IPS DF 4.7 (cell line): ENCODE results near the gene STXBP1.

Source experiments
- DNase-seq: peaks from one replicate; pipeline ENCODE4 v3.0.0-alpha.2; 2013; ENCODE audit warnings: low spot score; ENCODE audit errors: extremely low read depth

The STXBP1 gene

GRCh38 chr9:127731938-127732337 lies 119.9 kb downstream of the STXBP1 start:
- no peak for DNase-seq

DNA sequence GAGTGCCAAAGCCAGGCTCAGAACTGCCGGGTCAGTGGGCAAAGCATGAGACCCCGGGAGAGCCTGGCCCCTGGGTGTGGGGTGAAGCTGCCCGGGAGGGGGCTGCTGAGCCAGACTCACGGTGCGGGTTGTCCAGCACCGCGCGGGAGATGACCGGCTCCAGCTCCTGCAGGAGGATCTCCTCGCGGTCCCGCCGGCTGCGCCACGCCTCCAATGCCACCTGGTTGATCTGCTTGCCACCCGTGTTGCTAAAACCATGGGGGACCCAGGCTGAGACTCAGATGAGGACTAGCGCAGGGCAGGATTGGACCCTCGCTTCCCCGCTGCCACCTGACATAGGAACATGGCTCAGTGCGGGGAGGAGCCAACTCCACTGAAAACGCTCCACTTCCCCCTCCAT lies 120.4 kb downstream of the STXBP1 start:
- no peak for DNase-seq

DNA sequence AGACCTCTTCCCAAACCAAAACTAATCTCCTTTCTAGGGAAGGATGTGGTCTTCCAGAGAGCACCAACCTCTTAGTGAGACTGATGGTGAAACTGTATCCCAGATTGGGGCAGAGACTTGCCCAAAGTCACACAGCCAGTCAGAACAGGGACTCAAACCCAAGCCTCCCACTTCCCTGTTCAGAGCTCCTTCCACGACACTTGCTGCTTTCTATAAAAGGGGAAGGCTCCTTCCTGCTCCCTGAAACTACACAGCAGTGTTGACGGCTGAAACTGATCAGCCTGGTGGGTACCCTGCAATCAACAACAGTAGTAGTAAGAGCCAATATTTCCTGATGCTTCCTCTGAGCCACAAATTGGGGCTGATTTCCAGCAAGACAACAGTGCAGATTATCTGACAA lies 121.5 kb downstream of the STXBP1 start:
- no peak for DNase-seq

DNA sequence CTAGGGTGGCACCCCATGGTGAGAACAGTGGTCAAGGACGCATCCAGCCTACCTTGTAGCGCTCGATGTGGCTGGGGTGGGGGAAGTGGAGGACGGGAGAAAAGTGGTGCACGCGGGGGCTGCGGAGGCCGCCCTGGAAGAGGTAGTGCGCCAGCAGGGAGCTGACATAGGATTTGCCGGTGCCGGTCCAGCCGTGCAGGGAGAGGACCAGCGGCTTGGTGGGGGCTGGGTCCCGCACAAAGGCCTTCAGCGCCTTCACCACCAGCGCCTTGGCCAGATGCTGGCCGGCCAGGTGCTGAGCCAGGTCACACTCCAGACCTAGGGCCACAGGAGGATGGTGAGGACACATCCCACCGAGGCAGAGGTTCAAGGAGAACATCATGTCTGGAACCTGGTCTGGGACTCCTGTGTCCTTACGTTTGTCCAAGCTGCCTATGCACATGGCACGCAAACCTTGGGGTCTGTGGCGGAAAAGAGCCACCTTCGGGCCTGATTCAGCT lies 122.2 kb downstream of the STXBP1 start:
- DNase-seq, result no peak

DNA sequence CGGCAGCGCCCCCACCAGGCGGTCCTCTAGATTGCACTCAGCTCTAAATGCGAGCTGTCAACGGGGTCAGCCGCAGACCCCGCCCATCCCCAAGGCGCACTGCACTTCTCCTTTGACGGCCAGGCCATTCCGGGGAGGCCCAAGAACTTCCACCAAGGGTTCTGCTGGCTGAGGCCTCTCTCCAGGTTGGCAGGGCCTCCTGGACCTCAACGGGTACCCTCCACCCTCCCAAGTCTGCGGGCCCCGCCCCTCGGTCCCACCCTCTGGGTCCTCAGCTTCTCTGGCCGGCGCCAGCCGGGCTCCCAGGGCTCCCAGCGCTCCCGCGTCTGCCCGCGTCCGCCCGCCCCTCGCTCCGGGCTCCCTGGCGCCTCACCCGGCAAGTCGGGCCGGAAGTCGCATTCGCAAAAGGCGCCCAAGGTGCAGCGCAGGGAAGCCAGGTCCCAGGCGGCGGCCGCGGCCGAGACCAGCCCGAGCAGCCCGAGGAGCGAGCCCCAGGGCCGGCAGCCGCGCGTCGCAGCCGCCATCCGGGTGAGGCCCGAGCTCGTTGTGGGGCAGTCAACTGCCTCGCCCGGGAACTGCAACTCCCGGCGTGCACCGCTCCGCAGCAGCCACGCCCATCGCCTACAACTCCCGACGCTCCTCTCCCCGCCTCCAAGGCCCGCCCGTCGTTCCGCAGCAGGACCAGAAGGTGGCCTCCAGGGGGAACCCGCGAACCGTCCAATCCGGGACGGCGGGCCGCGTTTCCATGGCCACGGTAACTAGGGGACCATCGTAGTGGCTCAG lies 122.9 kb downstream of the STXBP1 start, which contains the start of gene TOR2A:
TOR2A (minus strand) TSS at position 548 of the 783 bp plus-strand sequence; CDS start at position 524, 24 bp downstream.
- DNase-seq, result peak; percentile 89

DNA sequence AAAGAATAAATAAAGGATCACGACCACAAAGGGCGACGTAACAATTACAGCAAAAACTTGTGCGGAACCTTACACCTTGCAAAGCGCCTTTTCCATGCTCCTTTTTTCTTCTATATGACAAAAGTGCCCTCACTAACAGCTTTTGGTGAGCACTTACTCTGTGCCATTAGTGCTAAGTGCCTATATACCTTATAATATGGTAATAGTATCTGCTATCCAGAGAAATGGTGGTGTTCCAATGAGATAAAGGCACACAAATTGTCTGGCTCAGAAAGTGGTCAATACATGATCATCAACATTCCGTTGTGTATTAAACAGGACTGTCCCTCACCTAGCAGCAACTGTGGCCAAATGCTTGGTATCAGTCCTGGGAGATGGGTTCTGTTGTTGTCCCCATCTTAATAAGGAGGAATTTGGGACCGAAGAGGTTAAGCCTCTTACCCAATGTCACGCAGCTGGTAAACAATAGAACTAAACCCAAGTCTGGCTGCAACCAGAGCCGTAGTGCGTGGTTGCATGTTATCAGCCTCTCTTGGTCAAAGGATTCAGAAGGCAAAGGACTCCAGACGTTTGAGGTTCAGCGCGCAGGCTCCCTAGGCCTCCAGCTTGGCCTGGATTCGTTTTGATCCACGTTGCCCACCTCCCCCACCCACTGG lies 123.6 kb downstream of the STXBP1 start:
- DNase-seq, result no peak

DNA sequence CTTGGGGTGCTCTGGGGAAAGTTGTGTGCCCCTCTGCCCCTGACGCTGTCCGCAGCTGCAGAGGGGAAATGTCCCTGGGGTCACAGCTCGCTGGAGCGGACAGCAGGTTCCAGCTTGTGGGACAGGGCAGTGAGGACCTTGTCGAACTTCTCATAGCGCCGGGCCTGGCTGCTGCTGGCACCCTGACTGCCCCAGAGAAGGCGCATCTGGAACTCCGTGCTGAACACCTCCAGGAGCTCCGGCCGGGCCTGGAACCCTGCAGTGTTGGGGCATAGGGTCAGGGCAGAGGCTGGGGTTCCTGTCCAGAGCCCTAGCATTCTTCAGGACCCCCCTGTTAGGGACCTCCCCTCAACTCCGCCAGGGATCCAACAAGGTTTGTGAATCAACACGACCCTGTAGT lies 126.6 kb downstream of the STXBP1 start:
- no peak for DNase-seq

DNA sequence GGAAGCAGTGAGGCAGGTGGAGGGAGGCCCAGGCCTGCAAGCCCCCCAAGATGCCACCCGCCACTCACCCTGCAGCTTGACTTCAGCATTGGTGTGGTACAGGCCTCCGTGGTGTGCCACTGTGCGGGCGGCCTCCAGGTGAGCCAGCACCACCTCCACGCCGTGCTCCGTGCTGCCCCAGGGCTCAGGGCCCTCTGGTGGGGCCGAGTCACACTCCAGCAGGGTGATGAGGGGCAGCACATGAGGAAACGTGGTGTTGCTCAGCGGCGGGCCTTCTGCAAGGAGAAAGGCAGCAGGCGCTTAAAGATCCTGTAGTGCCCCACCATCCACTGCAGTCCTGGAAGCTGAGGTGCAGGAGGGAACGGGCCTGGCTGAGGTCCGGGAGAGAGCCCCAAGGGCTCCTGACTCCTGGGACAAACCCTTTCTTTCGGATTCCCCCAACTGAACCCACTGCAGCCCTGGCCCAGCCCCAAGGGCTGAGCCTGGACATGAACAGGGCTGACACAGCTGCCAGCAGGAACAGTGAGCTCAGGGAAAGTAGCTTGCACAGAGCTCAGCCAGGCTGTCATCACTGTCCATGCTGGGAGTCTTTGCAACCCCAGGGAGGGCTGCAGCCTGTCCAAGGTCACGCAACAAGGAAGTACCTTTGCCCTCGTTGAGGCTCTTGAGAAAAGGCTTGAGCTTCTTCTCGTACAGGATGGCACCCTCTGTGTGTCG lies 127.7 kb downstream of the STXBP1 start:
- DNase-seq, result no peak

DNA sequence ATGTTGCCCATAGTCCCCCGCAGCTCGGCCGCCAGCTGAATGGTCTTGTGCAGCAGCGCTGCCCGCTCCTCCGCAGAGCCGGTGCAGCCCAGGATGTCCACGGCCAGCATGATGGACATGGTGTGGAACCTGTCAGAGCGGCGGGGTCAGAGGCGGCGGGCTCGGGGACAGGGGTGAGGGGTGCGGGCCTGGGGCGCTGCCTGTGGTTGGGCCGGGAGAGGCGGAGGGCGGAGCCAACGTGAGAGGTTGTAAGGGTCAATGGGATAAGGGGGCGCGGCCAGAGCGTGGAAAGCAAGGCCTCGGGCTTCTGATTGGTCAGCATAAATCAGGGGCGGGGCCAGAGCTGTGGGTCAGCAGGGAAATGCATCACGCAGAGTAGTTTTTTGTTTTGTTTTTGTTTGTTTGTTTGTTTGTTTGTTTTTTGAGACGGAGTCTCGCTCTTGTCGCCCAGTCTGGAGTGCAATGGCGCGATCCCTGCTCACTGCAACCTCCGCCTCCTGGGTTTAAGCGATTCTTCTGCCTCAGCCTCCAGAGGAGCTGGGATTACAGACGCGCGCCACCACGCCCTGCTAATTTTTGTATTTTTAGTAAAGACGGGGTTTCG lies 129.9 kb downstream of the STXBP1 start:
- no peak for DNase-seq
